Measurements from ENCODE around the gene SGPL1.

DNA sequence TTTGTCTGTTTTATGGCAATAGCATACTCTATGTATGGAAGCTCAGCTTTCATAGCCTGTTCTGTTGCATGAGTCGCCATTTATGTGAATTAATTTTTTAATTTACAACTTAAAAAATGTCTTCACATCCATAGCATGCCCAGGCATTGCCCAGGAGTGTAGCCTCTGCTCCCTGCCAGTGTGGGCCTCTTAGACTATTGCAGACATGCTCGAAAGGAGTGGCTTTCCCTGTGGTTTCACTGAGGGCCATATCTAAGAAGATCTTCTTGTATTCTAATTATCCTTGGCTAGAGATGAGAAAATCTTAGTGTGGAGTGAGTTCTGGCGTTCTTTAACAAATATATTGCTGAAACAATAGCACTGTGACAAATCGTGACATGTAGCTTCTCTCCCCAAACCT, 37.3 kb downstream of the SGPL1 start:
- TF ChIP-seq, protein P1, sequence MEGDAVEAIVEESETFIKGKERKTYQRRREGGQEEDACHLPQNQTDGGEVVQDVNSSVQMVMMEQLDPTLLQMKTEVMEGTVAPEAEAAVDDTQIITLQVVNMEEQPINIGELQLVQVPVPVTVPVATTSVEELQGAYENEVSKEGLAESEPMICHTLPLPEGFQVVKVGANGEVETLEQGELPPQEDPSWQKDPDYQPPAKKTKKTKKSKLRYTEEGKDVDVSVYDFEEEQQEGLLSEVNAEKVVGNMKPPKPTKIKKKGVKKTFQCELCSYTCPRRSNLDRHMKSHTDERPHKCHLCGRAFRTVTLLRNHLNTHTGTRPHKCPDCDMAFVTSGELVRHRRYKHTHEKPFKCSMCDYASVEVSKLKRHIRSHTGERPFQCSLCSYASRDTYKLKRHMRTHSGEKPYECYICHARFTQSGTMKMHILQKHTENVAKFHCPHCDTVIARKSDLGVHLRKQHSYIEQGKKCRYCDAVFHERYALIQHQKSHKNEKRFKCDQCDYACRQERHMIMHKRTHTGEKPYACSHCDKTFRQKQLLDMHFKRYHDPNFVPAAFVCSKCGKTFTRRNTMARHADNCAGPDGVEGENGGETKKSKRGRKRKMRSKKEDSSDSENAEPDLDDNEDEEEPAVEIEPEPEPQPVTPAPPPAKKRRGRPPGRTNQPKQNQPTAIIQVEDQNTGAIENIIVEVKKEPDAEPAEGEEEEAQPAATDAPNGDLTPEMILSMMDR (IDR thresholded peaks at IDR 0.05), result no peak
- TF ChIP-seq POLR2AphosphoS5 (IDR thresholded peaks at IDR 0.05), result no peak

Data from esophagus muscularis mucosa (tissue), 3 donors.